Liver (tissue), 3 donors: ENCODE measurements around the gene DOCK11.

Source experiments
- RAD21 ChIP-seq, 2 donors: IDR thresholded peaks; 2 replicates each; pipeline ENCODE4 v1.6.1; 2016; ENCODE audit warnings: antibody characterized with exemption in 2 of 2, mild to moderate bottlenecking in 2 of 2
- TF ChIP-seq, protein P1 (sequence below): fragments of 150-350 bp; IDR thresholded peaks from 2 replicates; pipeline ENCODE4 v1.5.1; 2017; ENCODE audit warnings: improper control_type of control experiment, low read depth, low read length; ENCODE audit not compliant: missing input control
- TF ChIP-seq, protein P2 (sequence below): IDR thresholded peaks from 2 replicates; pipeline ENCODE4 v1.6.1; 2016; ENCODE audit warnings: antibody characterized with exemption
- TF ChIP-seq, protein P3 (sequence below): IDR thresholded peaks from 2 replicates; pipeline ENCODE4 v1.6.1; 2016; ENCODE audit warnings: antibody characterized with exemption, mild to moderate bottlenecking
- donor health status: healthy.
- donor health status: healthy.

DNA sequence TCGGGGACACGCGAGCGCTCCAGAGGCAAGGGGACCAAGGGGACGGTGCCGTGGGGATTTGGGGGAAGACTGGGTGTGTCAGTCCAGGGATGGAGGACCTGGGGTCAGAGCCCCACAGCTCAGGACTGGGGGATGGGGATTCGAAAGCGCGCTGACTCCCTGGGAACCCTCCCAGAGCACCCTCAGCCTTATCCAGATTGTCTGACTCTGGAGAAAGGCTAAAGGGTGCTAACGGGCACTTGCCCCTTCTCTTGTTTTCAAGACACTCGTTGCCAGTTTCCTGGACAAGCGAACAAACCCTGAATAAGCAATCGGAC, 1.1 kb downstream of the DOCK11 start:
- TF ChIP-seq, protein P1, sequence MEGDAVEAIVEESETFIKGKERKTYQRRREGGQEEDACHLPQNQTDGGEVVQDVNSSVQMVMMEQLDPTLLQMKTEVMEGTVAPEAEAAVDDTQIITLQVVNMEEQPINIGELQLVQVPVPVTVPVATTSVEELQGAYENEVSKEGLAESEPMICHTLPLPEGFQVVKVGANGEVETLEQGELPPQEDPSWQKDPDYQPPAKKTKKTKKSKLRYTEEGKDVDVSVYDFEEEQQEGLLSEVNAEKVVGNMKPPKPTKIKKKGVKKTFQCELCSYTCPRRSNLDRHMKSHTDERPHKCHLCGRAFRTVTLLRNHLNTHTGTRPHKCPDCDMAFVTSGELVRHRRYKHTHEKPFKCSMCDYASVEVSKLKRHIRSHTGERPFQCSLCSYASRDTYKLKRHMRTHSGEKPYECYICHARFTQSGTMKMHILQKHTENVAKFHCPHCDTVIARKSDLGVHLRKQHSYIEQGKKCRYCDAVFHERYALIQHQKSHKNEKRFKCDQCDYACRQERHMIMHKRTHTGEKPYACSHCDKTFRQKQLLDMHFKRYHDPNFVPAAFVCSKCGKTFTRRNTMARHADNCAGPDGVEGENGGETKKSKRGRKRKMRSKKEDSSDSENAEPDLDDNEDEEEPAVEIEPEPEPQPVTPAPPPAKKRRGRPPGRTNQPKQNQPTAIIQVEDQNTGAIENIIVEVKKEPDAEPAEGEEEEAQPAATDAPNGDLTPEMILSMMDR = no peak
- no peak for TF ChIP-seq RAD21 (IDR thresholded peaks at IDR 0.05)
- TF ChIP-seq, protein P2, sequence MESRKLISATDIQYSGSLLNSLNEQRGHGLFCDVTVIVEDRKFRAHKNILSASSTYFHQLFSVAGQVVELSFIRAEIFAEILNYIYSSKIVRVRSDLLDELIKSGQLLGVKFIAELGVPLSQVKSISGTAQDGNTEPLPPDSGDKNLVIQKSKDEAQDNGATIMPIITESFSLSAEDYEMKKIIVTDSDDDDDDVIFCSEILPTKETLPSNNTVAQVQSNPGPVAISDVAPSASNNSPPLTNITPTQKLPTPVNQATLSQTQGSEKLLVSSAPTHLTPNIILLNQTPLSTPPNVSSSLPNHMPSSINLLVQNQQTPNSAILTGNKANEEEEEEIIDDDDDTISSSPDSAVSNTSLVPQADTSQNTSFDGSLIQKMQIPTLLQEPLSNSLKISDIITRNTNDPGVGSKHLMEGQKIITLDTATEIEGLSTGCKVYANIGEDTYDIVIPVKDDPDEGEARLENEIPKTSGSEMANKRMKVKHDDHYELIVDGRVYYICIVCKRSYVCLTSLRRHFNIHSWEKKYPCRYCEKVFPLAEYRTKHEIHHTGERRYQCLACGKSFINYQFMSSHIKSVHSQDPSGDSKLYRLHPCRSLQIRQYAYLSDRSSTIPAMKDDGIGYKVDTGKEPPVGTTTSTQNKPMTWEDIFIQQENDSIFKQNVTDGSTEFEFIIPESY = no peak
- TF ChIP-seq, protein P3, sequence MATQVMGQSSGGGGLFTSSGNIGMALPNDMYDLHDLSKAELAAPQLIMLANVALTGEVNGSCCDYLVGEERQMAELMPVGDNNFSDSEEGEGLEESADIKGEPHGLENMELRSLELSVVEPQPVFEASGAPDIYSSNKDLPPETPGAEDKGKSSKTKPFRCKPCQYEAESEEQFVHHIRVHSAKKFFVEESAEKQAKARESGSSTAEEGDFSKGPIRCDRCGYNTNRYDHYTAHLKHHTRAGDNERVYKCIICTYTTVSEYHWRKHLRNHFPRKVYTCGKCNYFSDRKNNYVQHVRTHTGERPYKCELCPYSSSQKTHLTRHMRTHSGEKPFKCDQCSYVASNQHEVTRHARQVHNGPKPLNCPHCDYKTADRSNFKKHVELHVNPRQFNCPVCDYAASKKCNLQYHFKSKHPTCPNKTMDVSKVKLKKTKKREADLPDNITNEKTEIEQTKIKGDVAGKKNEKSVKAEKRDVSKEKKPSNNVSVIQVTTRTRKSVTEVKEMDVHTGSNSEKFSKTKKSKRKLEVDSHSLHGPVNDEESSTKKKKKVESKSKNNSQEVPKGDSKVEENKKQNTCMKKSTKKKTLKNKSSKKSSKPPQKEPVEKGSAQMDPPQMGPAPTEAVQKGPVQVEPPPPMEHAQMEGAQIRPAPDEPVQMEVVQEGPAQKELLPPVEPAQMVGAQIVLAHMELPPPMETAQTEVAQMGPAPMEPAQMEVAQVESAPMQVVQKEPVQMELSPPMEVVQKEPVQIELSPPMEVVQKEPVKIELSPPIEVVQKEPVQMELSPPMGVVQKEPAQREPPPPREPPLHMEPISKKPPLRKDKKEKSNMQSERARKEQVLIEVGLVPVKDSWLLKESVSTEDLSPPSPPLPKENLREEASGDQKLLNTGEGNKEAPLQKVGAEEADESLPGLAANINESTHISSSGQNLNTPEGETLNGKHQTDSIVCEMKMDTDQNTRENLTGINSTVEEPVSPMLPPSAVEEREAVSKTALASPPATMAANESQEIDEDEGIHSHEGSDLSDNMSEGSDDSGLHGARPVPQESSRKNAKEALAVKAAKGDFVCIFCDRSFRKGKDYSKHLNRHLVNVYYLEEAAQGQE = no peak
